Measurements from ENCODE around the gene TH. TPM values are rescaled to one million over a fixed set of nuclear protein-coding genes. Genes with fewer than 3 reads are reported as not detected.

The TH gene
- not detected in 2 replicates for total RNA-seq
- not detected for total RNA-seq (2013)
- not detected in 2 replicates for polyA plus RNA-seq
- not detected in 2 replicates for polyA minus RNA-seq

DNA sequence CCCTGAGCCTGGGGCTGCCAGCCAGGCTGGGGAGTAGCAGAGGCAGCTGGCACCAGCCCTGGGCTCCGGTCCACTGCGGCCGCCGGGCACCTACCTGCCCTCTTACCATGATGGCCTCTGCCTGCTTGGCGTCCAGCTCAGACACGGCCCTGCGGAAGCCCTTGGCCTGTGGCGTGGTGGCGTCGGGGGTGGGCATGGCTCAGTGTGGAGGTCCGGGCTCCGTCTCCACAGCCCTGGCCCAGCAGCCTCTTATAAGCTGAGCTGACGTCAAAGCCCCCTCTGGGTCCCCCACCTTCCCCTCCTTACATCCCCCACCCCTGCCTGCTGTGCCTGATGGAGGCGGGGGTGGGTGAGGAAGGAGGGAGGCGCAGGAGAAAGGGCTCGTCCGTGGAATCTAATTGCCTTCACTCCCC is at the start of gene TH:
TH (minus strand) TSS at position 225 of the 413 bp plus-strand sequence; CDS start at position 196, 29 bp downstream.
- H3K9me3 Mint-ChIP-seq (ENCODE audit: insufficient read depth) = no peaks in the 10 kb centered on the region
- no peaks in the 10 kb centered on the region for H3K4me1 Mint-ChIP-seq
- no peak within 1 kb of the TSS for H3K9ac ChIP-seq (ENCODE audit: low read length)
- H3K27ac ChIP-seq (ENCODE audit: low read length in 2 of 2) = no peak within 1 kb of the TSS
- peaks cover 0 to under 1% (median 0%) of the 10 kb centered on the region in 3 donors for H3K9me3 ChIP-seq (ENCODE audit: control extremely low read depth in 1 of 3, control insufficient read depth in 2 of 3, insufficient read depth in 1 of 3, low read length in 2 of 3)
- no peaks in the 10 kb centered on the region for H3K27me3 ChIP-seq (replicated peaks in 1 of 4; ENCODE audit: control extremely low read depth in 1 of 4, control insufficient read depth in 3 of 4, insufficient read depth in 4 of 4, low read length in 3 of 4)
- ChIA-PET CTCF (no interaction called here), POLR2A (no interaction called here)
- no peak within 1 kb of the TSS for H3K4me3 Mint-ChIP-seq
- no peaks in the 10 kb centered on the region for H3K4me1 ChIP-seq (ENCODE audit: control insufficient read depth in 2 of 2, insufficient read depth in 2 of 2, low read length in 2 of 2)
- no peak within 1 kb of the TSS for H3K27ac Mint-ChIP-seq
- no peaks in the 10 kb centered on the region for H3K79me2 ChIP-seq (ENCODE audit: control insufficient read depth, insufficient read depth, low read length)
- 98% methylated on average over 8 of the region's 17 CpGs for WGBS (ENCODE audit: insufficient coverage)
- no peak for ATAC-seq (ENCODE audit: low read depth)
- H3K27me3 Mint-ChIP-seq = no peaks in the 10 kb centered on the region
- H3K4me2 ChIP-seq (replicated peaks; ENCODE audit: low read depth, low read length, poor library complexity, severe bottlenecking) = no peak within 1 kb of the TSS
- no peaks in the 10 kb centered on the region for H4K20me1 ChIP-seq (ENCODE audit: control insufficient read depth, insufficient read depth, low read length, poor library complexity, severe bottlenecking)
- H3K4me3 ChIP-seq (ENCODE audit: control extremely low read depth in 1 of 5, extremely low read depth in 1 of 5, insufficient read depth in 1 of 5, low read depth in 2 of 5, low read length in 4 of 5) = no peak within 1 kb of the TSS
- DNase-seq = no peak
- intact Hi-C loops (cut with micrococcal nuclease) = no loop called here
- TF ChIP-seq EZH2 (IDR thresholded peaks at IDR 0.05; ENCODE audit: borderline replicate concordance, insufficient read depth, low read depth, low read length, poor library complexity, severe bottlenecking) = no peak
- no peak for TF ChIP-seq CTCF (IDR thresholded peaks at IDR 0.05)
- H3K36me3 ChIP-seq (replicated peaks in 1 of 2; ENCODE audit: control extremely low read depth in 1 of 2, control insufficient read depth in 1 of 2, extremely low read depth in 1 of 2, insufficient read depth in 2 of 2, low read length in 1 of 2) = no peaks in the 10 kb centered on the region
- no peak within 1 kb of the TSS for H2AFZ ChIP-seq (ENCODE audit: insufficient read depth, low read depth, low read length, poor library complexity, severe bottlenecking)

DNA sequence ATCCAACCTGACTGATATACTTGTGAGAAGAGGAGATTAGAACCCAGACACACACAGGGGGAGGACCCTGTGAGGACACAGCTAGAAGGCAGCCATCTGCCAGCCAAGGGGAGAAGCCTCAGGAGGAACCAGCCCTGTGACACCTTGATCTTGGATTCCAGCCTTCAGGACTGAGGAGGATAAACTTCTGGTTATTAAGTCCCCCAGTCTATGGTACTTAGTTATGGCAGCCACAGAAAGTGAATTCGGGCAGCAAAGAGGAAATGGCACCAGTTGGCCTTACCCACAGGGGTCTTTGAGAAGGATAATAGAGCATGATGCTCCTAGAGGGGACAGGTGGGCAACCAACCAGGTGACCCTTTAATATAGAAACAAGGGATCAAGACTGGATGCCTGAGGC is 49.4 kb upstream of the TH start:
- Histone ChIP-seq H4K20me1 (ENCODE audit: control insufficient read depth, insufficient read depth, low read length, poor library complexity, severe bottlenecking) (no peaks in the 10 kb centered on the region), H3K4me1 (ENCODE audit: control insufficient read depth in 2 of 2, insufficient read depth in 2 of 2, low read length in 2 of 2) (peaks cover 6% of the 10 kb centered on the region in 2 donors), H3K9me3 (ENCODE audit: control extremely low read depth in 1 of 3, control insufficient read depth in 2 of 3, insufficient read depth in 1 of 3, low read length in 2 of 3) (peaks cover 2 to 15% (median 5%) of the 10 kb centered on the region in 3 donors), H3K4me3 (ENCODE audit: control extremely low read depth in 1 of 5, extremely low read depth in 1 of 5, insufficient read depth in 1 of 5, low read depth in 2 of 5, low read length in 4 of 5) (no peak overlapping the region), H3K27ac (ENCODE audit: low read length in 2 of 2) (no peak overlapping the region), H3K27me3 (replicated peaks in 1 of 4; ENCODE audit: control extremely low read depth in 1 of 4, control insufficient read depth in 3 of 4, insufficient read depth in 4 of 4, low read length in 3 of 4) (peaks cover 0 to 14% (median 8%) of the 10 kb centered on the region in 4 experiments), H3K9ac (ENCODE audit: low read length) (no peak overlapping the region), H3K36me3 (replicated peaks in 1 of 2; ENCODE audit: control extremely low read depth in 1 of 2, control insufficient read depth in 1 of 2, extremely low read depth in 1 of 2, insufficient read depth in 2 of 2, low read length in 1 of 2) (no peaks in the 10 kb centered on the region), H2AFZ (ENCODE audit: insufficient read depth, low read depth, low read length, poor library complexity, severe bottlenecking) (no peak overlapping the region), H3K79me2 (ENCODE audit: control insufficient read depth, insufficient read depth, low read length) (no peaks in the 10 kb centered on the region), H3K4me2 (replicated peaks; ENCODE audit: low read depth, low read length, poor library complexity, severe bottlenecking) (no peak overlapping the region)
- intact Hi-C loops (cut with micrococcal nuclease) = no loop called here
- ATAC-seq (ENCODE audit: low read depth) = no peak
- H3K4me3 Mint-ChIP-seq = no peak overlapping the region
- H3K9me3 Mint-ChIP-seq (ENCODE audit: insufficient read depth) = peaks cover 6% of the 10 kb centered on the region
- ChIA-PET POLR2A (no interaction called here), CTCF (no interaction called here)
- WGBS (ENCODE audit: insufficient coverage) = no CpG with 5 or more reads among the region's 1 CpG
- H3K27me3 Mint-ChIP-seq = peaks cover 34% of the 10 kb centered on the region
- TF ChIP-seq EZH2 (IDR thresholded peaks at IDR 0.05; ENCODE audit: borderline replicate concordance, insufficient read depth, low read depth, low read length, poor library complexity, severe bottlenecking) (no peak), CTCF (IDR thresholded peaks at IDR 0.05) (no peak)
- H3K4me1 Mint-ChIP-seq = peaks cover 12% of the 10 kb centered on the region
- no peak overlapping the region for H3K27ac Mint-ChIP-seq
- DNase-seq = no peak
